ENCODE data around the gene GABBR2. TPM values are rescaled to one million over a fixed set of nuclear protein-coding genes. Genes with fewer than 3 reads are reported as not detected.

GABBR2 gene
- total RNA-seq, 4 donors from 2014 or later, result 0.17 to 0.26 TPM; not detected in 2

- Histone ChIP-seq H3K36me3 (no peaks in the 10 kb centered on the region), H3K27ac (replicated peaks in 1 of 4) (no peak overlapping the region), H3K4me3 (no peak overlapping the region), H3K27me3 (no peaks in the 10 kb centered on the region), H3K9me3 (peaks cover 0 to 14% (median 10%) of the 10 kb centered on the region in 4 donors), H3K4me1 (no peaks in the 10 kb centered on the region)
- intact Hi-C loops (cut with DNase I), result no loop called here
- peak; percentile 57 for DNase-seq (ENCODE audit: extremely low spot score)
- 93% methylated on average over 2 of the region's 2 CpGs for WGBS
- no peak for TF ChIP-seq POLR2A (IDR thresholded peaks at IDR 0.05; ENCODE audit: low read depth)
- no peak for TF ChIP-seq EP300 (IDR thresholded peaks at IDR 0.05)
- TF ChIP-seq, protein P1, sequence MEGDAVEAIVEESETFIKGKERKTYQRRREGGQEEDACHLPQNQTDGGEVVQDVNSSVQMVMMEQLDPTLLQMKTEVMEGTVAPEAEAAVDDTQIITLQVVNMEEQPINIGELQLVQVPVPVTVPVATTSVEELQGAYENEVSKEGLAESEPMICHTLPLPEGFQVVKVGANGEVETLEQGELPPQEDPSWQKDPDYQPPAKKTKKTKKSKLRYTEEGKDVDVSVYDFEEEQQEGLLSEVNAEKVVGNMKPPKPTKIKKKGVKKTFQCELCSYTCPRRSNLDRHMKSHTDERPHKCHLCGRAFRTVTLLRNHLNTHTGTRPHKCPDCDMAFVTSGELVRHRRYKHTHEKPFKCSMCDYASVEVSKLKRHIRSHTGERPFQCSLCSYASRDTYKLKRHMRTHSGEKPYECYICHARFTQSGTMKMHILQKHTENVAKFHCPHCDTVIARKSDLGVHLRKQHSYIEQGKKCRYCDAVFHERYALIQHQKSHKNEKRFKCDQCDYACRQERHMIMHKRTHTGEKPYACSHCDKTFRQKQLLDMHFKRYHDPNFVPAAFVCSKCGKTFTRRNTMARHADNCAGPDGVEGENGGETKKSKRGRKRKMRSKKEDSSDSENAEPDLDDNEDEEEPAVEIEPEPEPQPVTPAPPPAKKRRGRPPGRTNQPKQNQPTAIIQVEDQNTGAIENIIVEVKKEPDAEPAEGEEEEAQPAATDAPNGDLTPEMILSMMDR (IDR thresholded peaks at IDR 0.05), result no peak
- TF ChIP-seq POLR2AphosphoS5 (IDR thresholded peaks at IDR 0.05), result no peak
These were observed 338.8 kb downstream of the GABBR2 start for GRCh38 chr9:98369896-98370295.

DNA sequence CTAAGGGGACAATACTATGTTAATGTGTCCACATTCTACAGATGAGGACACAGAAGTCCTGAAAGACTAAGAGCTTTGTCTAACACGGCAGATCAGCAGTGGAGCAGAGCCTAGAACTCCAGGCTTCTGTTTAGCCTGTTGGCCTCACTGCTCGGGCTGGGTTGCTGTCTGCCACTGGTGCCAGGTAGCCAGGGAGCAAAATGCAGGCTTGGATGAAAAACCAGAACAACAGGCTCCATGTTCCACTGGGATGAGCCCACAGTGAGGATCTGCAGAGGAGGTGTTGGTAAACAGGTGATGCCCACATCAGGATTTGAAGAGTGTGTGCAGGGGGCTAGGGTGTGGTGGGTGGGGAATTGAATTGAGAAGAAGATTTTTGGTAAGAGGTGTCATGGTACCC, 339.3 kb downstream of the GABBR2 start:
- WGBS, result 95% methylated on average over 2 of the region's 2 CpGs
- Histone ChIP-seq H3K27ac (replicated peaks in 1 of 4) (no peak overlapping the region), H3K4me3 (no peak overlapping the region), H3K27me3 (no peaks in the 10 kb centered on the region), H3K9me3 (peaks cover 0 to 15% (median 10%) of the 10 kb centered on the region in 4 donors), H3K36me3 (no peaks in the 10 kb centered on the region), H3K4me1 (no peaks in the 10 kb centered on the region)
- intact Hi-C loops (cut with DNase I), result no loop called here
- TF ChIP-seq, protein P1 (IDR thresholded peaks at IDR 0.05), result no peak
- TF ChIP-seq POLR2A (IDR thresholded peaks at IDR 0.05; ENCODE audit: low read depth), result no peak
- no peak for TF ChIP-seq EP300 (IDR thresholded peaks at IDR 0.05)
- no peak for TF ChIP-seq POLR2AphosphoS5 (IDR thresholded peaks at IDR 0.05)
- no peak for DNase-seq (ENCODE audit: extremely low spot score)

GRCh38 chr9:98369066-98369425, 339.7 kb downstream of the GABBR2 start:
- no peak overlapping the region for H3K4me3 ChIP-seq
- DNase-seq (ENCODE audit: extremely low spot score), result peak; percentile 89
- no peak overlapping the region for H3K27ac ChIP-seq (replicated peaks in 1 of 4)
- intact Hi-C loops (cut with DNase I), result no loop called here
- no peaks in the 10 kb centered on the region for H3K36me3 ChIP-seq
- no peaks in the 10 kb centered on the region for H3K27me3 ChIP-seq
- TF ChIP-seq POLR2A (IDR thresholded peaks at IDR 0.05; ENCODE audit: low read depth) (no peak), POLR2AphosphoS5 (IDR thresholded peaks at IDR 0.05) (no peak), EP300 (IDR thresholded peaks at IDR 0.05) (no peak)
- TF ChIP-seq, protein P1 (IDR thresholded peaks at IDR 0.05), result no peak
- H3K4me1 ChIP-seq, result no peaks in the 10 kb centered on the region
- peaks cover 0 to 15% (median 10%) of the 10 kb centered on the region in 4 donors for H3K9me3 ChIP-seq
- WGBS, result 73% methylated on average over 5 of the region's 6 CpGs

DNA sequence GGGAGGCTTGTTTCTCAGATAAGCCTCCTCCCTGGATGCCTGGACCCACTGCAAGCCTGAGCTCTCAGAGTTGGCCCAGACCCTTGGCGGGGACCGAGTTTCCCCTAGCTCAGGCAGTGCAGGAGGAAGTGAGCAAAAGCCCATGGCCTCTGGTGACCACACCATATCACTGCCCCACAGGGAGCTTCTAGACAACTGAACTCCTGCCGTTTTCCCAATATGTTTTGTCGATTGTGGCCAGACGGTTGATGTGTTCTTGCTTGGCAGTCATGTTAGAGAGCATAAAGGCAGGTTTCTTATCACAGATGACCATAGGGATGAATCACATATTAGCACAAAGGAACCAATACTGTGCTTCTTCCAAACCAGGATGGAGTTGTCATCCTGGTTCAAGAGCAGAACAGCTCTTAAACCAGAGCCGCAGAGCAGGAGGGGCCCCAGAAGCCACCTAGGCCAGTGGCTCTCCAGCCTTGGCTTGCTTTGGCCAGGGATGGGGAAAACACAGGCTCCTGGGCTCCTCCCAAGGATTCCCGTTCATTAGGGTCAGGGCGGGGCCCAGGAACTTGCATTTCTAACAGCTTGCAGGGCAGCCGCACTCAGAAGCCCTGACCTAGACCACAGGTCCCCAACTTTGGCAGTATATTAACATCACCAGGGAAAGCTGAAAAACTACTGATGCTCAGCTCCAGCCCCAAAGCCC, 340.2 kb downstream of the GABBR2 start:
- Histone ChIP-seq H3K27me3 (no peaks in the 10 kb centered on the region), H3K27ac (replicated peaks in 1 of 4) (no peak overlapping the region), H3K36me3 (no peaks in the 10 kb centered on the region), H3K4me1 (no peaks in the 10 kb centered on the region), H3K9me3 (peaks cover 0 to 15% (median 10%) of the 10 kb centered on the region in 4 donors), H3K4me3 (no peak overlapping the region)
- TF ChIP-seq, protein P1 (IDR thresholded peaks at IDR 0.05), result no peak
- TF ChIP-seq POLR2A (IDR thresholded peaks at IDR 0.05; ENCODE audit: low read depth) (no peak), EP300 (IDR thresholded peaks at IDR 0.05) (no peak), POLR2AphosphoS5 (IDR thresholded peaks at IDR 0.05) (no peak)
- intact Hi-C loops (cut with DNase I), result no loop called here
- DNase-seq (ENCODE audit: extremely low spot score), result no peak
- WGBS, result 85% methylated on average over 8 of the region's 9 CpGs

- no peaks in the 10 kb centered on the region for H3K36me3 ChIP-seq
- peak; percentile 29 for DNase-seq (ENCODE audit: extremely low spot score)
- WGBS, result 81% methylated on average over 5 of the region's 5 CpGs
- H3K4me1 ChIP-seq, result no peaks in the 10 kb centered on the region
- intact Hi-C loops (cut with DNase I), result no loop called here
- TF ChIP-seq, protein P1 (IDR thresholded peaks at IDR 0.05), result no peak
- TF ChIP-seq EP300 (IDR thresholded peaks at IDR 0.05) (no peak), POLR2A (IDR thresholded peaks at IDR 0.05; ENCODE audit: low read depth) (no peak), POLR2AphosphoS5 (IDR thresholded peaks at IDR 0.05) (no peak)
- no peak overlapping the region for H3K4me3 ChIP-seq
- peaks cover 0 to 15% (median 10%) of the 10 kb centered on the region in 4 donors for H3K9me3 ChIP-seq
- no peak overlapping the region for H3K27ac ChIP-seq (replicated peaks in 1 of 4)
- no peaks in the 10 kb centered on the region for H3K27me3 ChIP-seq
These were observed 340.8 kb downstream of the GABBR2 start for GRCh38 chr9:98367923-98368322.
